GM21367 (cell line): ENCODE data around the gene APIP.
"Not testable (repeated sequence)": the region's sequence is repeated elsewhere in the genome, so short reads cannot be mapped to it uniquely, and the experiment has no call there.

ENCODE experiments used
- ATAC-seq: cut with Tn5 transposase; IDR thresholded peaks from one replicate; pipeline ENCODE4 v1.9.1; 2021; ENCODE audit not compliant: unreplicated experiment

APIP gene

GRCh38 chr11:34926101-34926830 lies 10.1 kb upstream of the APIP start:
- no peak for ATAC-seq

- no peak for ATAC-seq
Observed at GRCh38 chr11:34924714-34925113, 8.5 kb upstream of the APIP start.

DNA sequence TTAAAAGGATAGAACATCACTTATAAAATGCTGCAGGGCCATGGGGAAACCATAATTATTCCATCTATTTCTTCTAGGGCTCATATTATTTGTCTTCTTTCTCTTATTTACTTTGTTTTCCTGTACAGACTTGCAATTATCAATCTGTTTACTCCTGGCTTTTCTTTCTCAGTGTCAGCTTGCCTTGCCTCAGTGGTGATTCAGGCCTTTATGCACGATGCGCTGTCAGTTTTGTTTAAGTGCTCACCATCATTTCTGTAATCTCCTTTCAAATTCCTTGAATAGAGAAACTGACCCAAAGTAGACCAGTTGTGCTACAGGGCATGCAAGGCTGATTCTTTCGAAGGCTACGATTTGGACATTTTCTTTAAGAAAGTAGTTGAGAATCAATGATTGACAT lies 5.0 kb upstream of the APIP start:
- ATAC-seq = no peak

DNA sequence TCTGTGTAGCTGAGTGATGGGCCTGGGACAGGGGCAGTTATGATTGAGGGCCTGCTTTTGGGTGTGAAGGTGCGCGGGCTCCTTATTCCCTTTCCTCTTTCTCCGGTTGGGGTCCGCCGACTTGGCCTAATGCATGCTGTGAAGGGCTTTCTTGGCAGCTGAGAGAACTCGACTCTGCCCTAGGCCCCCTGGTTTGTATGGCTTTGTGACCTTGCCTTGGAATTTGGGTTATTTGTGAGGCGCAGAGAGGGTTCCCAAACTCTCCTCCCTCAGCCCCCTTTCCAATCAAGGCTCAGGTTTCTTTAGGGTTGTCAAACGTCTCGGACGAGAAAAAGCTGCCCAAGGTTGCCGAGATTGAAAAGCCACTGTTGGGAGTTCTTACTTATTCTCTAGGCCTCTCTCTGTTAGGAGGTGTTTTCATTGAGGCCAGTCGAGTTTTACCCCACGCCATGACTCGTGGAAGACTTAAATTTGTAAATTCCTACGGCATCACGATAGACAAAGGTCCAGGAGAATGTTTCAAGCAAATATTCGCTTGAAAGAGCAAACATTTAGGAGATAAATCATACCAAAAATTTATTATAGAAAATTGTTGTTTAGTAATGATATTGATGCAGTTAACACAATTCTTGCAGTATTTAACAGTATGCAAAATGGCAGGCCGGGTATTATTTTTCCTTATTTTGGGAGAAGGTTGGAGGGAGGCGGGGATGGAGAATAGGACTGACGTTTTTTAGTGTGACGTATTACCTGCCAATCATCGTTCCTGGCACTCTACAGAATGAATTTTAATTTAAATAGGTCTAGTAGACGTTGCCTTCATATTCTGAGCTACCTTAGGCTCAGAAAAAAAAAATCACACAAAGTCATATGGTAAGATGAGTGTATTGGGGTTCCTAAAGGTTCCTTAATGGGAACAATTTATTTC lies 928 bp upstream of the APIP start:
- ATAC-seq = no peak

DNA sequence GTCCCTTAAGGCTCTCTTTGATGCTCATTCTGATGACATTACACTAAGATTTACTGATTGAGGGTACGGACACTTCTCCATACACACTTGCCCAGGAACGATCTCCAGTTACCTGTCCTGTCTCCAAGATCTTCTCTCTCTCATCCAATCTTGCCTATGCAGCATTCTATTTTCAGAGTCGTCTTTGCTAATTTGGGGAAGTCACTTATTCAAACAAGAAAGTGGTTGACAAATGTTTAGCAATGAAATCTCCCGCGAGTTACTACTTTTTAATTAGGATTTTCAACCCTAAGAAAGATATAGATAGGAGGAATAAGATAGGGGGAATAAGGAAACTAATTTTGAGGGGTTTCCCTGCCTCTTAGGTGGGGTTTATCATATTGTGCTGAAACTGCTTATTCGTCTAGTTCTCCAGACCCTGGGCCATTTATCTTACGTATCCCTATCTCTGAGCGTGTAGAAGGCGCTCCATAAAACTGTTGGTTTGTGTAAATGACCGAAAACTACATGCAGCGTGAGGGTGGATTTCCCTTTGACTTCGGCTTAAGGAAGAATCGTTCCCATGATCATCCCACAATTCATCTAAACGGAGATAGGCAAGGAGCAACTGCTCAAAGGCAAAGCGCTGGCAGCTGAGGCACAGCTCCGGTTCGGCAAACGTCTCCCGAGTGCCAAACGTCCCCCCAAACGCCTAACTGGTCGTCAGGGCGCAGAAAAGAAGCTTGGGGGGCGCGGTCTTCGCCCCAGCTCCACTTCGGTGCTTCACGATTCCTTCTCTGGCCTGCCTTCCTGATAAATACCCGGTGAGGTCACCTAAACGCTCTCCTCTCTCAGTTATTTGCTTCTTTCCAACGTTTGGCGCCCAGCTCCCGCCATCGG lies 804 bp downstream of the APIP start:
- ATAC-seq = no peak

DNA sequence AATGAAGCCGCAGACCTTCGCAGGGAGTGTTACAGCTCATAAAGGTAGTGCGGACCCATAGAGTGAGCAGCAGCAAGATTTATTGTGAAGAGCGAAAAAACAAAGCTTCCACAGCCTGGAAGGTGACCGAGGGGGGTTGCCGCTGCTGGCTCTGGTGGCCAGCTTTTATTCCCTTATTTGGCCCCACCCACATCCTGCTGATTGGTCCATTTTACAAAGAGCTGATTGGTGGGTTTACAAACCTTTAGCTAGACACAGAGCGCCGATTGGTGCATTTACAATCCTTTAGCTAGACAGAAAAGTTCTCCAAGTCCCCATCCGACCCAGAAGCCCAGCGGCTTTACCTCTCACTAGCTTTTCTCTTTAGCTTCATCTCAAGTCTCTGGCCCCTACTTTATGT lies 2.6 kb downstream of the APIP start:
- ATAC-seq = not testable (repeated sequence)

DNA sequence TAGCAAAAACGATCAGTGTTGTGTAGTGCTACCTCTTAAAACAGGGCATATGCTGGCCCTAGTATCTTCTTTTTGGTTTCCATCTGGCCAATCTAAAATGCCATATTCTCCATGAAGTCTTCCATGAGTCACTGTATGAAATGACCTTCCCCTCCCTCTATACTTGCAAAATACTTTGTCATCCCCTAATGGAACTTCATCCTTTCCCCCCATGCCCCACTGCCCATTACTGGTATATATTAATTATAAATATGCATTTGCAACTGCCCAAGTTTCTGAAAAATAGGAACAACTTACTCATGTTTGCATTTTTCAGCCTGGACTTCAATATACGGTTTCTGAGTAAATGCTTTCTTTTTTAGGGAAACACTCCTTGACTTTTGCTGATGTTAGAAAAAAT lies 4.5 kb downstream of the APIP start:
- ATAC-seq = no peak

DNA sequence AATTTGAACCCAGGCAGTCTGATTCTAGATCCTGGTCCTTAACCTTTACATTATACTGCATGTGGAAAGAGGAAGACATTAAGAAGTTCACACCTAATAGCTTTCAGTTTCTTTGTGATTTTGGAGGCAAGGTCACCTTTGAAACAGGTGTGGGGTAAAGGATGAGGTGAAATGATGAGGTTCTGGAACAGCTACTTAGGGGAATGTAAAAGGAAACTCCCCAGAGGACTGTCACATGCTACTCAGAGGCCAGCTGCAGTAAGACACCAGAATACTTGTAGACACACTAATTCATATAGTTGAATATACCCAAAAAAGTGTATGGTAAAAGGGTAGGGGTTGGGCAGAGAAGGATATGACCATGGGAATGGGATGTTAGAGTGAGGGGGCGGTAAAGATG lies 5.4 kb downstream of the APIP start:
- ATAC-seq = no peak

DNA sequence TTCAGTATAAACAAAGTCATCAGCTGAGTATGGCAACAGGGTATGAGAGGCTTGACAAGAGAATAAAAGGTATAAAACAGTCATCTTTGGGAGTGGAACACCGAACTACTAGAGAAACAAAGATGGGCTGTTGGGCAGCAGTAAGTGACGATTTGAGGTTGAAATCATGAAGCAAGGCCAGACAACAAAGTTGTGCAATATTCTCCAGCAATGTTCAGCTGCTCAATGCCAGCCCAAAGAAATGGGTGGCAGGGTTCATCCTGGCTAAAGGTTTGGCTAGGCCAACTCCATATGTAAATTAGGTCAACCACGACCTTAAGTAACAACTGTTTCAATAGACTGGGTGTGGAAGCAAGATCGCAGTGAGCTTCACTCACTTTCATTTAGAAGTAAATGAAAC lies 6.2 kb downstream of the APIP start:
- no peak for ATAC-seq

GRCh38 chr11:34909415-34909814 lies 6.8 kb downstream of the APIP start:
- no peak for ATAC-seq

- no peak for ATAC-seq
Observed at GRCh38 chr11:34907934-34908593, 8.1 kb downstream of the APIP start.

DNA sequence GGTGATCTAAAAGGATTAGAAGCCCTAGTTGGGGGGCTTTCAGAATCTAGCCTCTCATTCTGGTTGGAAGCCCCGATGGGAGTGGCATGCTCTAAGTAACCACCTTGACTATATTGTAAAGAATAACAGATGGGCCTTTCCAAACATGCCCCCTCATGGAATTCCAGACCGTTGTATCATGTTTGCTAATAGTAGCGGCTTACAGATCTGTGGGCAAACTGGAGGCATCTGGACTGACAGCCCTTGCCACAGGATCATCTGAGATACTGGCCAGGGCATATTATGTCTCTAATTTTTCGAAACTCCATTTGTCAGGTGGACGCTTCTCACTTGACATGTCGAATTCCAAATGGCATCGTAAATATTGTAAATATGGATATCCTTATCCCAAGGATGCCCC lies 10.5 kb downstream of the APIP start:
- no peak for ATAC-seq

- no peak for ATAC-seq
Observed at GRCh38 chr11:34904421-34904955, 11.7 kb downstream of the APIP start.

DNA sequence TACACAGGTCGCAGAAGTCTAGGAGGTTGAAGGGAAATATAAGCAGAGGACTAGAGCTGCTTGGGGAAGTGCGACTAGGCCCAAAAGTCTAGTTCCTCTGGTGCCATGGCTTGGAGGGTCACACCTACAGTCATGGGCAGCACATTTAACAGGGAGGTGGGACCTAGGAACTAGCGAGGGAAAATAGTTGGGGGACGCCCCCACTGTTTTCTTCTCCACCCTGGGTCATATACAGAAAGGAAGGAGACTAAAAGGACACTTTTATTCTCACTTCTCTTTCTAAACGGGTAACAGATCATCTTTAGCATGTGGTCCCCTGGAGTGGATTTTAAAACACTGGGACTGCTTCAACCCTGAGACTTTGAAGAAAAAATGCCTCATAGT lies 16.6 kb downstream of the APIP start:
- ATAC-seq = no peak

GRCh38 chr11:34898474-34898873 lies 17.7 kb downstream of the APIP start:
- ATAC-seq = no peak

DNA sequence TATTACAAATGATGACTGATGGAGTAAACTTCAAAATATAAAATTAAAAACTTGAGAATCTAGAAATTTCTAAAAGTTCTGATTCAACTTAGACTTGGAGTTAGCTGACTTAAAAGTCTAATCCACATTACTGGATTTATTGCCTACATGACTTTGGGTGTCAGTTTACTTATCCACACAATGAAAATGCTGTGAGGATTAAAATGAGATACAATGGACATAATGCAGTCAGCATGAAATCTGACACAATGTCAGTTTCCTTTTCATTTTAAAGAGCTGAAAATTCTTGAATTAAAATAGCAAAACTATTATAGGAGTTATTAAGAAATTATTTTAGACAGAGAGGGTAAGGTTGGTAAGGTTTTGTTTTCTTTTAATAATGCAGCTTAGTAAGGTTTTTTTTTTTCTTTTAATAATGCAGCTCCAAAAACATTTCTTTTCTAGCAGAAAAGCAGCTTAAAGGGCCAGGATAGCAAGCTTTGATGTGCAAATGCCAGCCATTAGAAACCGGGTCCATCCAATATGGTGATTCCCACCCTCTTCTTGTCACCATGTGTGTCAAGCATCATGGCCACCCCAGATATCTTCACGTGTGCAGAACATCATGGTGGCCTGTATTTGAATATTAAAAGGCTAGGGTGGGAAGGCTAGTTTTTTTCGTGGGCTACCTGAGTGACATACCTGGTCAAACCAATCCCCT lies 18.9 kb downstream of the APIP start:
- ATAC-seq = no peak

DNA sequence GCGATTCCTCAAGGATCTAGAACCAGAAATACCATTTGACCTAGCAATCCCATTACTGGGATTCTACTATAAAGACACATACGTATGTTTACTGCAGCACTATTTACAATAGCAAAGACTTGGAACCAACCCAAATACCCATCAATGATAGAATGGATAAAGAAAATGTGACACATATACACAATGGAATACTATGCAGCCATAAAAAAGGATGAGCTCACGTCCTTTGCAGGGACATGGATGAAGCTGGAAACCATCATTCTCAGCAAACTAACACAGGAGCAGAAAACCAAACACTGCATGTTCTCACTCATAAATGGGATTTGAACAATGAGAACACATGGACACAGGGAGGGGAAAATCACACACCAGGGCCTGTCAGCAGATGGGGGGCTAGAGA lies 20.0 kb downstream of the APIP start:
- ATAC-seq = not testable (repeated sequence)

- no peak for ATAC-seq
Observed at GRCh38 chr11:34893416-34893815, 22.8 kb downstream of the APIP start.

GRCh38 chr11:34891611-34892010 lies 24.6 kb downstream of the APIP start:
- ATAC-seq = no peak

GRCh38 chr11:34890812-34891211 lies 25.4 kb downstream of the APIP start:
- ATAC-seq = no peak
